ENCODE measurements around the gene MGAT4C. TPM values are rescaled to one million over a fixed set of nuclear protein-coding genes. Genes with fewer than 3 reads are reported as not detected.

MGAT4C gene
- total RNA-seq, 3 donors from 2014 or later, result 0.17 to 0.73 (median 0.35) TPM

GRCh38 chr12:86229772-86230171 lies 26.4 kb downstream of the MGAT4C start:
- no peak for DNase-seq
- no peak for ATAC-seq

GRCh38 chr12:86228656-86229055 lies 27.5 kb downstream of the MGAT4C start:
- Histone ChIP-seq H3K9me3 (no peaks in the 10 kb centered on the region), H3K4me1 (ENCODE audit: low read depth) (no peaks in the 10 kb centered on the region), H3K4me3 (no peak overlapping the region), H3K36me3 (ENCODE audit: low read depth) (no peaks in the 10 kb centered on the region)
- intact Hi-C loops (cut with DNase I, micrococcal nuclease), result no loop called here
- no peak for TF ChIP-seq CTCF (IDR thresholded peaks at IDR 0.05)
- ATAC-seq (no peak), DNase-seq (no peak)

More at GRCh38 chr12:86229772-86230171, 26.4 kb downstream of the MGAT4C start:
- no peak overlapping the region for H3K4me3 ChIP-seq
- no peak for TF ChIP-seq CTCF (IDR thresholded peaks at IDR 0.05)
- no peaks in the 10 kb centered on the region for H3K9me3 ChIP-seq
- H3K36me3 ChIP-seq (ENCODE audit: low read depth), result no peaks in the 10 kb centered on the region
- no peaks in the 10 kb centered on the region for H3K4me1 ChIP-seq (ENCODE audit: low read depth)
- intact Hi-C loops (cut with DNase I, micrococcal nuclease), result no loop called here

- Histone ChIP-seq H3K4me1 (ENCODE audit: low read depth) (no peaks in the 10 kb centered on the region), H3K4me3 (no peak overlapping the region), H3K9me3 (no peaks in the 10 kb centered on the region), H3K36me3 (ENCODE audit: low read depth) (no peaks in the 10 kb centered on the region)
- TF ChIP-seq CTCF (IDR thresholded peaks at IDR 0.05), result no peak
- intact Hi-C loops (cut with DNase I, micrococcal nuclease), result no loop called here
- ATAC-seq (no peak), DNase-seq (no peak)
Measured at GRCh38 chr12:86226481-86226880, 29.7 kb downstream of the MGAT4C start.

GRCh38 chr12:86216591-86216990 lies 39.6 kb downstream of the MGAT4C start:
- no peak for DNase-seq
- no peaks in the 10 kb centered on the region for H3K36me3 ChIP-seq (ENCODE audit: low read depth)
- H3K4me1 ChIP-seq (ENCODE audit: low read depth), result no peaks in the 10 kb centered on the region
- no peaks in the 10 kb centered on the region for H3K9me3 ChIP-seq
- no peak overlapping the region for H3K4me3 ChIP-seq
- no peak for ATAC-seq
- TF ChIP-seq CTCF (IDR thresholded peaks at IDR 0.05), result no peak
- intact Hi-C loops (cut with DNase I, micrococcal nuclease), result no loop called here

GRCh38 chr12:86213012-86213411 lies 43.2 kb downstream of the MGAT4C start:
- Histone ChIP-seq H3K9me3 (no peaks in the 10 kb centered on the region), H3K36me3 (ENCODE audit: low read depth) (no peaks in the 10 kb centered on the region), H3K4me3 (no peak overlapping the region), H3K4me1 (ENCODE audit: low read depth) (no peaks in the 10 kb centered on the region)
- ATAC-seq (no peak), DNase-seq (no peak)
- TF ChIP-seq CTCF (IDR thresholded peaks at IDR 0.05), result no peak
- intact Hi-C loops (cut with DNase I, micrococcal nuclease), result no loop called here
